Right atrium auricular region (tissue), 2 donors: ENCODE measurements around the gene UBAP2. TPM values are rescaled to one million over a fixed set of nuclear protein-coding genes. Genes with fewer than 3 reads are reported as not detected.

Experiments
- DNase-seq: peaks from one replicate; pipeline ENCODE4 v3.0.0-alpha.2; 2019; ENCODE audit warnings: low spot score
- H3K27ac ChIP-seq, 2 donors: fragments of 200-600 bp; sonication (generic); 1 replicate in 1 of 2; 2 replicates in 1 of 2; pipeline ENCODE4 v1.5.1; 2016 to 2019
- H3K27me3 ChIP-seq, 2 donors: fragments of 200-600 bp; sonication (generic); one replicate each; pipeline versions ENCODE4 v1.5.1 to v1.6.0; 2017 to 2019
- H3K36me3 ChIP-seq: fragments of 200-600 bp; sonication (generic); one replicate; pipeline ENCODE4 v1.5.1; 2016
- H3K4me1 ChIP-seq, 2 donors: fragments of 200-600 bp; sonication (generic); one replicate each; pipeline versions ENCODE4 v1.5.1 to v1.6.0; 2017 to 2019
- H3K4me3 ChIP-seq, 2 donors: fragments of 200-600 bp; sonication (generic); 1 replicate in 1 of 2; 2 replicates in 1 of 2; pipeline ENCODE4 v1.5.1; 2017 to 2019; ENCODE audit warnings: mild to moderate bottlenecking in 1 of 2, moderate library complexity in 1 of 2
- H3K9me3 ChIP-seq, 2 donors: fragments of 200-600 bp; sonication (generic); one replicate each; pipeline ENCODE4 v1.5.1; 2019
- CTCF ChIP-seq, 2 donors: fragments of 200-600 bp; sonication (generic); IDR thresholded peaks; one replicate each; pipeline ENCODE4 v1.5.1; 2019; ENCODE audit warnings: antibody characterized with exemption in 2 of 2
- total RNA-seq, 2 donors: library from RNA; depleted of rRNA; stranded (reverse); fragments of >200 nt; gene quantifications; one replicate each; pipeline ENCODE4 v1.1.0, GENCODE V29; 2016

UBAP2 gene
- total RNA-seq, 2 donors from 2014 or later, result 17.3 to 21.8 TPM

GRCh38 chr9:33923079-33923478, 125.6 kb downstream of the UBAP2 start:
- no peak for TF ChIP-seq CTCF (IDR thresholded peaks at IDR 0.05)
- Histone ChIP-seq H3K4me3 (no peak overlapping the region), H3K4me1 (peaks cover 0 to 22% of the 10 kb centered on the region in 2 donors), H3K9me3 (no peaks in the 10 kb centered on the region), H3K36me3 (peaks cover 48% of the 10 kb centered on the region), H3K27me3 (no peaks in the 10 kb centered on the region), H3K27ac (no peak overlapping the region)
- DNase-seq, result no peak

- Histone ChIP-seq H3K4me3 (no peak overlapping the region), H3K36me3 (peaks cover 48% of the 10 kb centered on the region), H3K4me1 (peaks cover 0 to 22% of the 10 kb centered on the region in 2 donors), H3K27ac (no peak overlapping the region), H3K9me3 (no peaks in the 10 kb centered on the region), H3K27me3 (no peaks in the 10 kb centered on the region)
- peak in 1 of 2 donors; percentile 54 for TF ChIP-seq CTCF (IDR thresholded peaks at IDR 0.05)
- DNase-seq, result no peak
Measured at GRCh38 chr9:33921967-33922895, 126.5 kb downstream of the UBAP2 start.

GRCh38 chr9:33919276-33919897, 129.3 kb downstream of the UBAP2 start:
- Histone ChIP-seq H3K27me3 (no peaks in the 10 kb centered on the region), H3K27ac (no peak overlapping the region), H3K9me3 (no peaks in the 10 kb centered on the region), H3K36me3 (peaks cover 44% of the 10 kb centered on the region), H3K4me1 (peaks cover 0 to 10% of the 10 kb centered on the region in 2 donors), H3K4me3 (no peak overlapping the region)
- no peak for TF ChIP-seq CTCF (IDR thresholded peaks at IDR 0.05)
- DNase-seq, result no peak

DNA sequence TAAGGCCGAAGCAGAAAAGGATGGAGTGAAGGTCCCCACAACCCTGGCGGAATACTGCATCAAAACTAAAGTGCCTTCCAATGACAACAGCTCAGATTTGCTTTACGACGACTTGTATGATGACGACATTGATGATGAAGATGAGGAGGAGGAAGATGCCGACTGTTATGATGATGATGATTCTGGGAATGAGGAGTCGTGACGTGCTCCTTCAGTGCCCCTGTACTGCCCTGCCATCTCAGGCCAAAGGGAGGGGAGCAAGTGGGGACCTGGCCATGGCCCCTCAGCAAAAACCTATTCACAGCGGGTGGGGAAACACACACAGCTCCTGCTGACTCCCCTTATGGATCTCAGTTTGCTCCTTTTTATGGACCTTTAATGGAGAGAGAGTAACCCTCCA, 131.7 kb downstream of the UBAP2 start:
- H3K4me1 ChIP-seq, result peaks cover 0 to 10% of the 10 kb centered on the region in 2 donors
- peaks cover 40% of the 10 kb centered on the region for H3K36me3 ChIP-seq
- DNase-seq, result no peak
- TF ChIP-seq CTCF (IDR thresholded peaks at IDR 0.05), result no peak
- H3K27me3 ChIP-seq, result no peaks in the 10 kb centered on the region
- no peak overlapping the region for H3K27ac ChIP-seq
- H3K4me3 ChIP-seq, result no peak overlapping the region
- no peaks in the 10 kb centered on the region for H3K9me3 ChIP-seq

DNA sequence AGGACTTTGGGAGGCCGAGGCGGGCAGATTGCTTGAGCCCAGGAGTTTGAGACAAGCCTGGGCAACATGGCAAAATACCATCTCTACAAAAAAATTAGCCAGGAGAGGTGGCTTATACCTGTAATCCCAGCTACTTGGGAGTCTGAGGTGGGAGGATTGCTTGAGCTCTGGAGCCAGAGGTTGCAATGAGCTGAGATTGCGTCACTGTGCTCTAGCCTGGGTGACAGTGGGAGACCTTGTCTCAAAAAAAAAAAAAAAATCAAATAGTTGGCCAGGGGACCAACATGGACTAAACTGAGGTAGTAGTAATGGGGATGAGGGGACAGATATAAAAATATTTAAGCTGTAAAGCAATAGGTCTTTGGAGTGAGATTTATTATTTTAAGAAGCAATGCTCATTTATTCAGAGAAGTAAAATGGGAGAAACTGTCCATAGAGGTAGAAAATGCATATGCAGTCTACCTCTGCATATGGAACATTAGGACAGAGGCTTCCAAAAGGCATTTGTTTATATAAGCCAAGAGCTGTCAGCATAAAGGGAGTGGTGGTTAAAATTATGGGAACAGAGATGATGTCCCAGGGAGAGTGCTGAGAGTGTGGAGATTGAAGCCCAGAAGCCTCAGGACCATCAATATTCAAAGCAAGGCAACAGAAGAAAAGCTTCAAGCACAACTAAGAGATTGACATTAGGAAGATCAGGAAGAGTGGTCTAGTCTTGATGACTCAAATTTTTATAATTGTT, 133.6 kb downstream of the UBAP2 start:
- DNase-seq, result no peak
- no peaks in the 10 kb centered on the region for H3K27me3 ChIP-seq
- no peak overlapping the region for H3K4me3 ChIP-seq
- no peak overlapping the region for H3K27ac ChIP-seq
- TF ChIP-seq CTCF (IDR thresholded peaks at IDR 0.05), result no peak
- H3K9me3 ChIP-seq, result no peaks in the 10 kb centered on the region
- H3K36me3 ChIP-seq, result peaks cover 39% of the 10 kb centered on the region
- H3K4me1 ChIP-seq, result peaks cover 0 to 4% of the 10 kb centered on the region in 2 donors
